Measurements from ENCODE around the gene TAOK3.
A peak's percentile ranks its signal among the peaks of the same experiment; 100 is the strongest.
"Not testable (repeated sequence)": the region's sequence is repeated elsewhere in the genome, so short reads cannot be mapped to it uniquely, and the experiment has no call there.

Gene TAOK3

DNA sequence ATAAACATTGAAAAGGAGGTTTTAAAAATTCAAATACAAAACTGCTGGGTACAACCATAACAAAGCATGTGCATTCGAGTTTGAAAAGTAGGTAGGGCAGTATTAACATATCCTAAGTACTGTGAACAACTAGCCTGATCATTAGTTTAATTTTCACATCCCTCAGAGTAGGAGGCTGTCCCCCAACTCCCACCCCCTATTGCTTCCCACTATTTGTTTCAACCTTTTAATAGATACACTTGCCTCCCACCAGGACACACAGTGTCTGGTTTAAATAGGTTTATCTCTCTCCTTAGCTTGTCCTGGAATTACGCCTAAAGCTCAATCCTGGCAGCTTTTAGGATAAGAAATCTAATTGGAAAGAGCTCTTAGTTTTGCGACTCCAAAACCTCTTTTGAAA lies 2.1 kb downstream of the TAOK3 start:
- Histone ChIP-seq H3K27ac (ENCODE audit: low read length) (no peak overlapping the region), H3K9ac (ENCODE audit: low read length) (peak overlapping the region; percentile 9), H3K27me3 (ENCODE audit: control insufficient read depth, insufficient read depth, low read length) (peaks cover 27% of the 10 kb centered on the region), H3K36me3 (ENCODE audit: control insufficient read depth, low read depth, low read length) (no peaks in the 10 kb centered on the region), H3K4me3 (ENCODE audit: low read length) (peak overlapping the region; percentile 76), H3K4me1 (ENCODE audit: control insufficient read depth, low read depth, low read length) (peaks cover 15% of the 10 kb centered on the region), H3K9me3 (ENCODE audit: control insufficient read depth, low read depth, low read length) (no peaks in the 10 kb centered on the region)

DNA sequence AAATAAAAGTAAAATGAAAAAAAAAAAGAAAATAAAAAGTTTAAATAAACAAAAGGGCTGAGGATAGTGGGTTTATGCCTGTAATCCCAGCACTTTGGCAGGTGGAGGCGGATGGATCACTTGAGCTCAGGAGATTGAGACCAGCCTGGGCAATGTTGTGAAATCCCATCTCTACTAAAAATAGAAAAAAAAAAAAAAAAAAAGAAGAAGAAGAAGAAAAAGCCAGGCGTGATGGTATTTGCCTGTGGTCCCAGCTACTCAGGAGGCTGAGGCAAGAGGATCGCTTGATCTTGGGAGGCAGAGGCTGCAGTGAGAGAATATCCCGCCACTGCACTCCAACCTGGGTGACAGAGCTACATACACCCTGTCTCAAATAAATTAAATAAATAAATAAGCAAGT lies 3.9 kb downstream of the TAOK3 start:
- Histone ChIP-seq H3K9ac (ENCODE audit: low read length) (no peak overlapping the region), H3K27ac (ENCODE audit: low read length) (no peak overlapping the region), H3K27me3 (ENCODE audit: control insufficient read depth, insufficient read depth, low read length) (peaks cover 27% of the 10 kb centered on the region), H3K36me3 (ENCODE audit: control insufficient read depth, low read depth, low read length) (no peaks in the 10 kb centered on the region), H3K4me3 (ENCODE audit: low read length) (no peak overlapping the region), H3K4me1 (ENCODE audit: control insufficient read depth, low read depth, low read length) (peaks cover 12% of the 10 kb centered on the region), H3K9me3 (ENCODE audit: control insufficient read depth, low read depth, low read length) (no peaks in the 10 kb centered on the region)

DNA sequence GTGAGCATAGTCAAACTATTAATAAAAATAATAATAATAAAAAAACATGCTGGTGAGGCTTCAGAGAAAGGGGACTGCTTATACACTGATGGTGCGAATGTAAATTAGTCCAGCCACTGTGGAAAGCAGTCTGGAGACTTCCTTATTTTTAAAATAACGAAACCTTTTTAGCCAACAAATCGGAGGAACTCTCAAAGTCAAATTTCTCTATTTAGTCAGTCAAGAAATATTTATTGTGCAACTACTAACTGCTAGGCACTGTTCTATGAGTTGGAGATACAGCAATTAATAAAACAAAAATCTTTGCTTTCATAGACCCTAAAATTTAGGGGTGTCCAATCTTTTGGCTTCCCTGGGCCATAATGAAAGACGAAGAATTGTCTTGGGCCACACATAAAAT lies 10.8 kb downstream of the TAOK3 start:
- no peaks in the 10 kb centered on the region for H3K4me1 ChIP-seq (ENCODE audit: control insufficient read depth, low read depth, low read length)

DNA sequence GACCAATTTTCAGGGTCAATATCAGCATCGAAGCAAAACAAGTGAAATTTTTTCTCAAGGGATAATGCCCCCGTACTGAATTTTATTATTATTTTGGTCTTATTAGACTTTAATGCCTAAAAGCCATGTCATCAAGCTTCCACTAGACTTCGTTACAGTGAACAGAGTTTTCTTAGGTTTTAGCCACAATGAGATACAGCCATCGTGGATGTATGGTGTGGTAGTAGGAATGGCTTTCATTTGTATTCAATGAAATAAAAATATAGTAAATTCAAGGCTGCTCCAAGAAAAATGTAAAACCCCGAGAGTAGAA lies 11.7 kb downstream of the TAOK3 start:
- Histone ChIP-seq H3K36me3 (ENCODE audit: control insufficient read depth, low read depth, low read length) (no peaks in the 10 kb centered on the region), H3K27ac (ENCODE audit: low read length) (no peak overlapping the region), H3K4me3 (ENCODE audit: low read length) (no peak overlapping the region), H3K4me1 (ENCODE audit: control insufficient read depth, low read depth, low read length) (no peaks in the 10 kb centered on the region), H3K9ac (ENCODE audit: low read length) (no peak overlapping the region), H3K9me3 (ENCODE audit: control insufficient read depth, low read depth, low read length) (no peaks in the 10 kb centered on the region), H3K27me3 (ENCODE audit: control insufficient read depth, insufficient read depth, low read length) (no peaks in the 10 kb centered on the region)

More for the DNA sequence above, 10.8 kb downstream of the TAOK3 start:
- H3K27ac ChIP-seq (ENCODE audit: low read length), result no peak overlapping the region
- no peak overlapping the region for H3K9ac ChIP-seq (ENCODE audit: low read length)
- no peaks in the 10 kb centered on the region for H3K27me3 ChIP-seq (ENCODE audit: control insufficient read depth, insufficient read depth, low read length)
- H3K36me3 ChIP-seq (ENCODE audit: control insufficient read depth, low read depth, low read length), result no peaks in the 10 kb centered on the region
- no peaks in the 10 kb centered on the region for H3K9me3 ChIP-seq (ENCODE audit: control insufficient read depth, low read depth, low read length)
- H3K4me3 ChIP-seq (ENCODE audit: low read length), result no peak overlapping the region

DNA sequence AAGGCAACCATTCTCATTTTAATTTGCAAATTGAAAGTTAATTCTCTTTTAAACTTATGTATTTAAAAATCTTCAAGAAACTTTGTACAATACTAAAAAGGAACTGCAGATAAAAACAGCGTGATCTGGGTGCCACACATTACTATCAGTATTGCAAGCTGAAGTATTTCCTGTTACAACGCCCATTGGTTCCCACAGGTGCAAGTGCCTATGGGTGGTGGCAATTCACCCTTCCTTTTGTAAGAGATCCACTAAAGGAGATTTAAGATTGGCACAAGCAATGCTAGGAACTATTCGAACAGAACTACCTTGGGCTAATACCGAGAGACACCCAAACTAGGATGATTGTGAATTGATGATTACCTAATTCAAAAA lies 13.2 kb downstream of the TAOK3 start:
- Histone ChIP-seq H3K36me3 (ENCODE audit: control insufficient read depth, low read depth, low read length) (no peaks in the 10 kb centered on the region), H3K9me3 (ENCODE audit: control insufficient read depth, low read depth, low read length) (no peaks in the 10 kb centered on the region), H3K27ac (ENCODE audit: low read length) (no peak overlapping the region), H3K9ac (ENCODE audit: low read length) (no peak overlapping the region), H3K4me1 (ENCODE audit: control insufficient read depth, low read depth, low read length) (no peaks in the 10 kb centered on the region), H3K4me3 (ENCODE audit: low read length) (no peak overlapping the region), H3K27me3 (ENCODE audit: control insufficient read depth, insufficient read depth, low read length) (no peaks in the 10 kb centered on the region)

- H3K9me3 ChIP-seq (ENCODE audit: control insufficient read depth, low read depth, low read length), result no peaks in the 10 kb centered on the region
- no peaks in the 10 kb centered on the region for H3K4me1 ChIP-seq (ENCODE audit: control insufficient read depth, low read depth, low read length)
- H3K27me3 ChIP-seq (ENCODE audit: control insufficient read depth, insufficient read depth, low read length), result no peaks in the 10 kb centered on the region
- no peak overlapping the region for H3K4me3 ChIP-seq (ENCODE audit: low read length)
- H3K9ac ChIP-seq (ENCODE audit: low read length), result no peak overlapping the region
- no peaks in the 10 kb centered on the region for H3K36me3 ChIP-seq (ENCODE audit: control insufficient read depth, low read depth, low read length)
- no peak overlapping the region for H3K27ac ChIP-seq (ENCODE audit: low read length)
Observed at GRCh38 chr12:118358612-118359540, 13.8 kb downstream of the TAOK3 start.

DNA sequence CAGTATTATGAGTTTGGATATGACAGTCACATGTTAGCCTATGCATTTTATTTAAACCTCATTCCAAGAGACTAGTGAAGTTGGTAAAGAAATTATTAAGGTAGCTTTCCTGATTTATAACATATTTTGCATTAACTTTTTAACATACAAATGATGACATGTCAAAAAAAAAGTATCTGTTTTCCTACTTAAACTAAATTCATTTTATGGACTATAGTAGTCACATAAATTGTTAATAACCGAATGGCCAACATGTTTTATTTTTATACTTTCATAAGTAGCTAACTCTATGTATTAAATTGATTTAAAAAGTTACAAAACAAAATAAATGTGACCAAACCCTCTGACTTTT lies 14.7 kb downstream of the TAOK3 start:
- no peaks in the 10 kb centered on the region for H3K36me3 ChIP-seq (ENCODE audit: control insufficient read depth, low read depth, low read length)
- H3K4me3 ChIP-seq (ENCODE audit: low read length), result no peak overlapping the region
- no peaks in the 10 kb centered on the region for H3K27me3 ChIP-seq (ENCODE audit: control insufficient read depth, insufficient read depth, low read length)
- H3K4me1 ChIP-seq (ENCODE audit: control insufficient read depth, low read depth, low read length), result no peaks in the 10 kb centered on the region
- H3K9me3 ChIP-seq (ENCODE audit: control insufficient read depth, low read depth, low read length), result no peaks in the 10 kb centered on the region
- H3K27ac ChIP-seq (ENCODE audit: low read length), result no peak overlapping the region
- H3K9ac ChIP-seq (ENCODE audit: low read length), result no peak overlapping the region

GRCh38 chr12:118357257-118358007 lies 15.3 kb downstream of the TAOK3 start:
- Histone ChIP-seq H3K9ac (ENCODE audit: low read length) (no peak overlapping the region), H3K9me3 (ENCODE audit: control insufficient read depth, low read depth, low read length) (no peaks in the 10 kb centered on the region), H3K4me3 (ENCODE audit: low read length) (no peak overlapping the region), H3K36me3 (ENCODE audit: control insufficient read depth, low read depth, low read length) (no peaks in the 10 kb centered on the region), H3K27me3 (ENCODE audit: control insufficient read depth, insufficient read depth, low read length) (no peaks in the 10 kb centered on the region), H3K27ac (ENCODE audit: low read length) (no peak overlapping the region), H3K4me1 (ENCODE audit: control insufficient read depth, low read depth, low read length) (no peaks in the 10 kb centered on the region)

GRCh38 chr12:118356809-118357256 lies 15.9 kb downstream of the TAOK3 start:
- Histone ChIP-seq H3K4me3 (ENCODE audit: low read length) (no peak overlapping the region), H3K27me3 (ENCODE audit: control insufficient read depth, insufficient read depth, low read length) (no peaks in the 10 kb centered on the region), H3K9ac (ENCODE audit: low read length) (no peak overlapping the region), H3K27ac (ENCODE audit: low read length) (no peak overlapping the region), H3K9me3 (ENCODE audit: control insufficient read depth, low read depth, low read length) (no peaks in the 10 kb centered on the region), H3K4me1 (ENCODE audit: control insufficient read depth, low read depth, low read length) (no peaks in the 10 kb centered on the region), H3K36me3 (ENCODE audit: control insufficient read depth, low read depth, low read length) (no peaks in the 10 kb centered on the region)

DNA sequence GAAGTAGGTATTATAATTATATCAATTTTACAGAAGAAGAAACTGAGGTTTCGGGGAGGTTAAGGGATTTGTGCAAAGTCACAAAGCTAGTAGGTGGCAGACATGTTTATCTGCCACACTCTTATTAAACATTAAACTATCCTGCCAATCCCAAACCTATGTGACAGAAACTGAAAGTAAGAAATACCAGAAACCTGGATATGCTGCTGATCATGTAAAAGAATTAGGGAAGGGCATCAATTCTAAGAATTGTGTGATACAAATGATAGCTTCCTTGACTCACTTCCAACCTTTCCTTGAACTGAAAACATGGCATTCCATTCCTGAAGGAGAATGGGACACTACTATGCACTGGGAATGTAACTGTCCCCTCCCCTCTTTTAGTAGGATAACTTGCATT lies 16.9 kb downstream of the TAOK3 start:
- no peaks in the 10 kb centered on the region for H3K27me3 ChIP-seq (ENCODE audit: control insufficient read depth, insufficient read depth, low read length)
- H3K27ac ChIP-seq (ENCODE audit: low read length), result no peak overlapping the region

DNA sequence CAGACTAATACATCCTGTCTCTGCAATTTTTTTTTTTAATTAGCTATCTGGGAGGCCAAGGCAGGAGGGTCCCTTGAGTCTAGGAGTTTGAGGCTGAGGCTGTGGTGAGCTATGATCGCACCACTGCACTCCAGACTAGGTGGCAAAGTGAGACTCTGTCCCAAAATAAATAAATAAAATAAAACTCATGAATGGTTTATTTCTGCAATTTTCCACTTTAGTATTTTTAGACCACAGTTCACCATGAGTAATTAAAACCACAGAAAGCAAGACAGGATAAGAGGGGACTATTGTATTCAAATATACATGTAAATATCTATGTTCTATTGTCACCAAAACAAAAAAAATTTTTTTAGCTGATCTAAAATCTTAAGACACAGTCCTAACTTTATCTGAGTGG lies 17.8 kb downstream of the TAOK3 start:
- no peak overlapping the region for H3K9ac ChIP-seq (ENCODE audit: low read length)
- no peak overlapping the region for H3K4me3 ChIP-seq (ENCODE audit: low read length)
- no peaks in the 10 kb centered on the region for H3K27me3 ChIP-seq (ENCODE audit: control insufficient read depth, insufficient read depth, low read length)
- H3K9me3 ChIP-seq (ENCODE audit: control insufficient read depth, low read depth, low read length), result no peaks in the 10 kb centered on the region
- no peaks in the 10 kb centered on the region for H3K36me3 ChIP-seq (ENCODE audit: control insufficient read depth, low read depth, low read length)
- no peak overlapping the region for H3K27ac ChIP-seq (ENCODE audit: low read length)
- no peaks in the 10 kb centered on the region for H3K4me1 ChIP-seq (ENCODE audit: control insufficient read depth, low read depth, low read length)

More for the DNA sequence above, 16.9 kb downstream of the TAOK3 start:
- no peaks in the 10 kb centered on the region for H3K36me3 ChIP-seq (ENCODE audit: control insufficient read depth, low read depth, low read length)
- no peak overlapping the region for H3K9ac ChIP-seq (ENCODE audit: low read length)
- no peaks in the 10 kb centered on the region for H3K9me3 ChIP-seq (ENCODE audit: control insufficient read depth, low read depth, low read length)
- no peaks in the 10 kb centered on the region for H3K4me1 ChIP-seq (ENCODE audit: control insufficient read depth, low read depth, low read length)
- H3K4me3 ChIP-seq (ENCODE audit: low read length), result no peak overlapping the region

GRCh38 chr12:118354503-118354902 lies 18.2 kb downstream of the TAOK3 start:
- H3K4me3 ChIP-seq (ENCODE audit: low read length); H3K36me3 ChIP-seq (ENCODE audit: control insufficient read depth, low read depth, low read length); H3K27me3 ChIP-seq (ENCODE audit: control insufficient read depth, insufficient read depth, low read length); H3K9ac ChIP-seq (ENCODE audit: low read length); H3K27ac ChIP-seq (ENCODE audit: low read length); H3K9me3 ChIP-seq (ENCODE audit: control insufficient read depth, low read depth, low read length); H3K4me1 ChIP-seq (ENCODE audit: control insufficient read depth, low read depth, low read length): not testable (repeated sequence)

All from iPS-18a (cell line).